ELR (cell line): ENCODE results near the gene SYT5.
"Not testable (repeated sequence)": the region's sequence is repeated elsewhere in the genome, so short reads cannot be mapped to it uniquely, and the experiment has no call there.

Experiments used
- DNase-seq: peaks from one replicate; pipeline ENCODE4 v3.0.0-alpha.2; 2015; ENCODE audit warnings: low read depth

SYT5 gene

GRCh38 chr19:55171440-55171839 is 8.6 kb downstream of the SYT5 start:
- DNase-seq, result no peak

- no peak for DNase-seq
Observed at GRCh38 chr19:55169136-55169535, 11.0 kb downstream of the SYT5 start.

GRCh38 chr19:55166530-55167268 is 13.4 kb downstream of the SYT5 start, which contains the start of gene DNAAF3:
TSS of gene DNAAF3 (minus strand) at chr19:55166613. CDS start at chr19:55166413, 200 bp downstream.
- DNase-seq, result peak; percentile 97

- peak; percentile 77 for DNase-seq
Observed at GRCh38 chr19:55165952-55166529, 14.0 kb downstream of the SYT5 start.

GRCh38 chr19:55161571-55162322 is 18.3 kb downstream of the SYT5 start:
- no peak for DNase-seq

GRCh38 chr19:55160986-55161365 is 19.1 kb downstream of the SYT5 start:
- DNase-seq, result no peak

GRCh38 chr19:55160128-55160985 is 19.7 kb downstream of the SYT5 start:
- peak; percentile 92 for DNase-seq

GRCh38 chr19:55158848-55159749 is 21.0 kb downstream of the SYT5 start:
- peak; percentile 53 for DNase-seq

- no peak for DNase-seq
Observed at GRCh38 chr19:55158423-55158822, 21.7 kb downstream of the SYT5 start.

- no peak for DNase-seq
Observed at GRCh38 chr19:55157064-55157908, 22.8 kb downstream of the SYT5 start, which contains the start of gene TNNI3. TSS of gene TNNI3 (minus strand) at chr19:55157732. CDS start at chr19:55157589, 143 bp downstream.

- DNase-seq, result peak; percentile 22
Observed at GRCh38 chr19:55156202-55157063, 23.7 kb downstream of the SYT5 start.

GRCh38 chr19:55155784-55156183 is 24.3 kb downstream of the SYT5 start:
- DNase-seq, result not testable (repeated sequence)

GRCh38 chr19:55153652-55154264 is 26.3 kb downstream of the SYT5 start:
- no peak for DNase-seq

- peak; percentile 15 for DNase-seq
Observed at GRCh38 chr19:55152017-55152416, 28.1 kb downstream of the SYT5 start.

- DNase-seq, result peak; percentile 19
Observed at GRCh38 chr19:55149078-55150003, 30.7 kb downstream of the SYT5 start, which contains the start of gene TNNT1. TSS of gene TNNT1 (minus strand) at chr19:55149206. CDS start at chr19:55147157, 2,049 bp downstream.

- DNase-seq, result no peak
Observed at GRCh38 chr19:55147545-55148251, 32.4 kb downstream of the SYT5 start.
